Stomach smooth muscle (tissue), 2 donors: ENCODE measurements around the gene ABHD14A.

Experiments used
- H3K27ac ChIP-seq: one replicate; pipeline ENCODE4 v1.7.0; 2013; ENCODE audit warnings: mild to moderate bottlenecking, low read length, inconsistent platforms
- H3K27me3 ChIP-seq, 2 donors: one replicate each; pipeline ENCODE4 v1.7.0; 2013; ENCODE audit warnings: low read length in 2 of 2; ENCODE audit not compliant: insufficient read depth in 2 of 2, control insufficient read depth in 1 of 2
- H3K36me3 ChIP-seq, 2 donors: one replicate each; pipeline ENCODE4 v1.7.0; 2013; ENCODE audit warnings: low read length in 2 of 2; ENCODE audit not compliant: control insufficient read depth in 2 of 2, insufficient read depth in 2 of 2
- H3K4me1 ChIP-seq: one replicate; pipeline ENCODE4 v1.7.0; 2013; ENCODE audit warnings: low read length; ENCODE audit not compliant: control insufficient read depth, insufficient read depth
- H3K4me3 ChIP-seq, 2 donors: one replicate each; pipeline ENCODE4 v1.7.0; 2013; ENCODE audit warnings: low read length in 2 of 2
- H3K9ac ChIP-seq, 2 donors: one replicate each; pipeline ENCODE4 v1.7.0; 2013; ENCODE audit warnings: low read length in 2 of 2, mild to moderate bottlenecking in 1 of 2
- H3K9me3 ChIP-seq, 2 donors: one replicate each; pipeline ENCODE4 v1.7.0; 2013; ENCODE audit warnings: low read length in 2 of 2; ENCODE audit not compliant: control insufficient read depth in 2 of 2
- donor health status: healthy.
- donor health status: Pancreatic carcinoma.

ABHD14A gene

GRCh38 chr3:52012699-52013098 lies 37.8 kb downstream of the ABHD14A start:
- H3K36me3 ChIP-seq: no peaks in the 10 kb centered on the region
- no peak overlapping the region for H3K9ac ChIP-seq
- peaks cover 3% of the 10 kb centered on the region for H3K4me1 ChIP-seq
- H3K9me3 ChIP-seq: no peaks in the 10 kb centered on the region
- H3K4me3 ChIP-seq: no peak overlapping the region
- H3K27ac ChIP-seq: no peak overlapping the region
- no peaks in the 10 kb centered on the region for H3K27me3 ChIP-seq

DNA sequence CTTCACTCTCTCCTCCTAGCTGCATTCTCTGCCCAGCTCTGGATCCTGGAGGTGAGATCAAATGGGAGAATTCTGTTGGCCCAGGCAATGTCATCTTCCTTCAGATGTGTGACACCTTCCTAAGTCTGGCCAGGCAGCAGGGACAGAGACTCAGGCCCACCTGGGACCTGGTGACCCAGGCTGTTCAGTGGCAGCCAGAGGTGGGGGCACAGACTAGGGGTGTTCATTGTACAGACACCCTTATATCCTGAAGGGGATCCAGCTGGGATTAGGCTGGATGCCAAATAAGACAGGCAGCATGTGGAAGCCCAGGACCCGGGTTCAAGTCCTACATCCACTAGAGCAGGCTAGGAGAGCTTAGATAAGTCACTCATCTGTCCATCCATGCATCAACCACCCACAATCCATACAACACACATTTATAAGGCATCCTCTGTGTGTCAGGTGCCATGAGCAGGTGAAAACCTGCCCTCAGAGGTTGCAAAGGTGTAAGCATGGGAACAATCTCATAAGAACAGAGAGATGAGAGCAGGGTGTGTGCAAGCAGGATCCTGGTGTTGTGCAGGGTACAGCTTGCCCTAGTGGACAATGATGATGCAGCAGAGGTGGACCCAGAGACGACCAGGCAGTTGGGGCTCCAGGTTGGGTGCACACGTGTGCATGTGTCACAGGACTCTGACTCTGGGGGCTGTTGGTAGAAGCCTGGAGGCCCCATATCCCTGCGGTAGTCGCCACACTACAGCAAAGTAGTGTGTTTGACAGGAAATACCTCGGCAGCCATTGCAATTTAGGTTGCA lies 39.1 kb downstream of the ABHD14A start:
- H3K4me1 ChIP-seq: peaks cover 3% of the 10 kb centered on the region
- H3K36me3 ChIP-seq: no peaks in the 10 kb centered on the region
- no peaks in the 10 kb centered on the region for H3K27me3 ChIP-seq
- H3K9ac ChIP-seq: no peak overlapping the region
- no peak overlapping the region for H3K4me3 ChIP-seq
- no peak overlapping the region for H3K27ac ChIP-seq
- no peaks in the 10 kb centered on the region for H3K9me3 ChIP-seq

- no peak overlapping the region for H3K9ac ChIP-seq
- no peaks in the 10 kb centered on the region for H3K9me3 ChIP-seq
- H3K4me1 ChIP-seq: peaks cover 6% of the 10 kb centered on the region
These were observed 39.7 kb downstream of the ABHD14A start for GRCh38 chr3:52014613-52015012.

GRCh38 chr3:52015438-52016228 lies 40.8 kb downstream of the ABHD14A start:
- Histone ChIP-seq H3K9ac (no peak overlapping the region), H3K27me3 (no peaks in the 10 kb centered on the region), H3K4me1 (peaks cover 11% of the 10 kb centered on the region), H3K36me3 (no peaks in the 10 kb centered on the region), H3K27ac (no peak overlapping the region), H3K4me3 (no peak overlapping the region), H3K9me3 (no peaks in the 10 kb centered on the region)

More at GRCh38 chr3:52014613-52015012, 39.7 kb downstream of the ABHD14A start:
- H3K36me3 ChIP-seq: no peaks in the 10 kb centered on the region
- H3K27me3 ChIP-seq: no peaks in the 10 kb centered on the region
- H3K27ac ChIP-seq: no peak overlapping the region
- no peak overlapping the region for H3K4me3 ChIP-seq

- H3K9me3 ChIP-seq: no peaks in the 10 kb centered on the region
- no peak overlapping the region for H3K27ac ChIP-seq
- H3K4me3 ChIP-seq: no peak overlapping the region
- H3K9ac ChIP-seq: no peak overlapping the region
- no peaks in the 10 kb centered on the region for H3K27me3 ChIP-seq
- peaks cover 23% of the 10 kb centered on the region for H3K4me1 ChIP-seq
- no peaks in the 10 kb centered on the region for H3K36me3 ChIP-seq
These were observed 42.7 kb downstream of the ABHD14A start for GRCh38 chr3:52017586-52017985.

DNA sequence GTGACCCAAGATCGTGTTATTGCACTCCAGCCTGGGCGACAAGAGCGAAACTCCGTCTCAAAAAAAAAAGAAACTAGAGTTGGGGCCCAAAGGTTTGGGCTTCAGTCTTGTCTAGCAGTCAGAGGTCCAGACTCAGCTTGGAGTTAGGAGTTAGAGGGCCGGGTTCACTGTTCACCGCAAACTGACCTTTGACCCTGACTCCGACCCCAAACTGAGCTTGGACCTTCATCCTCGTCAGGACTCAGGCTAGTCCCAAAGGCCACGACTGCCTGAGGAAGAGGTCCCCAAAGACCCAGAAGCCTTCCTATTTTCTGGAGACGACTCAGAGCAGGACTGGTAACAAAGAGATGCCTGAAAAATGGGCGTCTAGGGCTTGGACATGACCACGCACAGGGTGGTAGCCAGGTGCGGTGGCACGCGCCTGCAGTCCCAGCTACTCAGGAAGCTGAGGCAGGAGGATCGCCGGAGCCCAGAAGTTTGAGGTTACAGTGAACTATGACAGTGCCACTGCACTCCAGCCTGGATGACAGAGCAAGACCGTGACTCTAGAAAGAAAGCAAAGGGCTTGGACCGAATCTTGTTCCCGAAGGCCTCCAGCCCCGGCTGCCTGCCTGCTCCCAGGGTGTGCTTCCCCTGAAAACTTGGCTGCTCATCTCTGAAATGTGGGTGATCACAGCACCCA lies 43.6 kb downstream of the ABHD14A start:
- Histone ChIP-seq H3K9me3 (no peaks in the 10 kb centered on the region), H3K9ac (no peak overlapping the region), H3K27ac (no peak overlapping the region), H3K4me3 (no peak overlapping the region), H3K36me3 (no peaks in the 10 kb centered on the region), H3K27me3 (no peaks in the 10 kb centered on the region), H3K4me1 (peaks cover 24% of the 10 kb centered on the region)

DNA sequence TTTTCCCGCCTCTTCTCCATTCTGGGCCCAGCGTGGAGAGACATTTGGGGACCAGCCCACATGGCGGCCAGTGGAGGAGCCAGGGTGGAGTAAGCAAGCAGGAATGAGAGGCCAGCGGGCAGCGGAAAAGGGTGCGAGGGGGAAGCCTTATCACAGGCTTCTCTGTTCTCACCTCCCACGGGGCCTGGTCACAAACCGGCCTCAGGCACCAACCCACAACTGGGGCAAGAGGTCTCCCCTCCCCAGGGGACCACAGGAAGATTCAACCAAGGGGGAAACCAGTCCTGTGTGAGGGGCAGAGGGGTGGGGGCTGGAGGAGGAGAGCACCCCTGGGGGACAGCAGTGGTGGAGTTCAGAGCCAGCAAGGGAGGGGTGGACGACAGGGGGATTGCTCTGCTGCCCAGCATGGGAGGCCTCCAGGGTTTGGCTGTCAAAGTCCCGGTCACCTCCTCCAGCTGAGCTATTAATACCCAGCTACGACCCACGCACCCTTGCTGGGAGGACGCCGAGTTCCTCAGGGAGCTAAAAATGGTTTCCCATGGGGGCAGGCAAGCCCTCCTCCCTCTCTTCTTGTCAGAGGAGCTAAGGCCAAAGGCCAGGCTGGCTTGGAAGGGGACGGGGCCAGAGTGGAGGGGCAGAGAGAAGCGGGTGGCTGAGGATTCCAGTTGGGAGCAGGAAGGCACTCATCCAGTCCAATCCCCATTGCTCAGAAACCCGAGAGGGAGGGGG lies 44.7 kb downstream of the ABHD14A start:
- peak overlapping the region; percentile 18 for H3K27ac ChIP-seq
- H3K9me3 ChIP-seq: no peaks in the 10 kb centered on the region
- peaks cover 27% of the 10 kb centered on the region for H3K4me1 ChIP-seq
- H3K36me3 ChIP-seq: no peaks in the 10 kb centered on the region
- no peak overlapping the region for H3K4me3 ChIP-seq
- H3K27me3 ChIP-seq: no peaks in the 10 kb centered on the region
- H3K9ac ChIP-seq: no peak overlapping the region

DNA sequence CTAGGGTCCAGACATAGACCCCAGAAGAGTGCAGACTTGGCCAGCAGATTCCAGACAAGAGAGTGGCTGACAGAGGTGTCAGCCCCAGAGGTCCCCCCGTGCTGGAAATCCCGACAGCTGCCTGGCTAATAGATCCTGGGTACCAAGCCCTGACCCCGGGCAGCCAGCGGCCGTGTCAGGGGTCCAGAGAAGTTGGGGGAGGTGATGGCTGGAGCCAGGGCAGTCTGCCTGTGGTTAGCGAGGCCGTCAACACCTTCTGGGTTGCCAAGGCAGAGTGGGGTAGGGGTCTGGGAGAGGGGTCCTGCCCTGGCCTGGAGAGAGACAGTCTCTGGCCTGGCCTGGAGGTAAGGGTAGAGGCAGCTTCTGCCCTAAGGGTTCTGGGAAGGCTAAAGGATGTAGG lies 45.9 kb downstream of the ABHD14A start:
- Histone ChIP-seq H3K36me3 (no peaks in the 10 kb centered on the region), H3K27me3 (no peaks in the 10 kb centered on the region), H3K27ac (no peak overlapping the region), H3K4me3 (no peak overlapping the region), H3K9ac (no peak overlapping the region), H3K9me3 (no peaks in the 10 kb centered on the region), H3K4me1 (peaks cover 27% of the 10 kb centered on the region)

DNA sequence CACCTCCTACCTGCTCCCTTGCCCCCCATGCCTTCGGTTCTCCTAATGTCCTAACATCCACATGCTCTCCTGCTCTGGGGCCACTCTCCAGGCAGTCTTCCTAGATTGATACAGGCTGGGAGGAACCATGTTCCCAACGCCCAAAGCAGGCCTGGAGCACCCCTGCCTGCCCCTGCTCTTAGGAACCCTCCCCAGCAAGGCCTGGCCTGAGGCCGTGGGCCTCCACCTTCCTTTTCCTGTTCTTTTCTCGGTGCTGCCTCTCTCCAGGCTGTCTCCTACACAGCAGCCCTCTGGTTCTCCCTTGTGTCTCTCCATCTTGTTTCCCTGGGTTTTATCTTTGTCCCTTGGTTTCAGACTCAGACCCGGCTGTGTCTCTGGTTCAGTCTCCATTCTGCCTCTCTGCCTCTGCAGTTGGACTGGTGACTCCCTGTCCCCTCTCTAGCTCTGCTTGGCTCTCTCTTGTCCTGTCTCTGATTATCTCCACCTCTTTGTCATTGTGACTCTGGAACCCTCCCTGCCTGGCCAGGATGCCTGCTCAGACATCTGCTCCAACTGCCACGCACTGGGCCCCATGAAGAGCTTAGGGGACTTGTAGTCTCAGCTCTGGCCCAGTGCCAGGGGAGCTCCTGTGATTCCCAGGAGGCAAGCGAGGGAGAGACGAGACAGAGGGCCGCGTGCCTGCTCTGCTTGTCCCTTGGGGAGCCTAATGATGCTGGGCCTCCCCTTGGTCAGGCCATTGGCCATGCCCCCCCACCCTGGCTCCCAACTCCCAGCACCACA lies 46.8 kb downstream of the ABHD14A start:
- Histone ChIP-seq H3K4me1 (peaks cover 27% of the 10 kb centered on the region), H3K27ac (peak overlapping the region; percentile 11), H3K27me3 (no peaks in the 10 kb centered on the region), H3K4me3 (no peak overlapping the region), H3K9ac (no peak overlapping the region), H3K9me3 (no peaks in the 10 kb centered on the region), H3K36me3 (no peaks in the 10 kb centered on the region)
